ENCODE data around the gene C15orf40.
"Not testable (repeated sequence)": the region's sequence is repeated elsewhere in the genome, so short reads cannot be mapped to it uniquely, and the experiment has no call there.

C15orf40 gene

DNA sequence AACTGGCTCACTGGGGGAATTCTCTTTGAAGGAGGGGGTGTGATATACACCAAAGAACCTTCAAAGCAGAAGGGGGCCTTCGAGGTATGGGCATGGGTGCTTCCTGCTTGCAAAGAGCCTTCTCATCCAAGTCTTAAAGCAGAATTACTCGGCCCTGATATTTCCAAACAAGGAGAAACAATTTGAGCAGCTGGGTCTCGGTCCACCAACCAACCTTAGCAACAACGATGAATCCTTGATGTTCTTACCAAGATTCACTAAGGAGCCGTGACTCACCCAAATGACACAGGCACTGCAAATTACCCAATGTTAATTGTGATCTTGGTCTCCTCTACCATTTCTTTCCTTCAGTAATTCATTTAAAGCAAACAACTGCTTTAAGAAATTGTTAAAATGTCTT, 66.6 kb downstream of the C15orf40 start:
- no peak for DNase-seq (ENCODE audit: low read depth)
- TF ChIP-seq, protein P1, sequence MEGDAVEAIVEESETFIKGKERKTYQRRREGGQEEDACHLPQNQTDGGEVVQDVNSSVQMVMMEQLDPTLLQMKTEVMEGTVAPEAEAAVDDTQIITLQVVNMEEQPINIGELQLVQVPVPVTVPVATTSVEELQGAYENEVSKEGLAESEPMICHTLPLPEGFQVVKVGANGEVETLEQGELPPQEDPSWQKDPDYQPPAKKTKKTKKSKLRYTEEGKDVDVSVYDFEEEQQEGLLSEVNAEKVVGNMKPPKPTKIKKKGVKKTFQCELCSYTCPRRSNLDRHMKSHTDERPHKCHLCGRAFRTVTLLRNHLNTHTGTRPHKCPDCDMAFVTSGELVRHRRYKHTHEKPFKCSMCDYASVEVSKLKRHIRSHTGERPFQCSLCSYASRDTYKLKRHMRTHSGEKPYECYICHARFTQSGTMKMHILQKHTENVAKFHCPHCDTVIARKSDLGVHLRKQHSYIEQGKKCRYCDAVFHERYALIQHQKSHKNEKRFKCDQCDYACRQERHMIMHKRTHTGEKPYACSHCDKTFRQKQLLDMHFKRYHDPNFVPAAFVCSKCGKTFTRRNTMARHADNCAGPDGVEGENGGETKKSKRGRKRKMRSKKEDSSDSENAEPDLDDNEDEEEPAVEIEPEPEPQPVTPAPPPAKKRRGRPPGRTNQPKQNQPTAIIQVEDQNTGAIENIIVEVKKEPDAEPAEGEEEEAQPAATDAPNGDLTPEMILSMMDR (conservative IDR thresholded peaks at IDR 0.05; ENCODE audit: low read depth, low read length) = no peak
- H3K4me3 ChIP-seq (ENCODE audit: low read length) = no peak overlapping the region

- TF ChIP-seq, protein P1 (conservative IDR thresholded peaks at IDR 0.05; ENCODE audit: low read depth, low read length) = no peak
- DNase-seq (ENCODE audit: low read depth) = no peak
- no peak overlapping the region for H3K4me3 ChIP-seq (ENCODE audit: low read length)
Observed at GRCh38 chr15:82944056-82944455, 67.4 kb downstream of the C15orf40 start.

DNA sequence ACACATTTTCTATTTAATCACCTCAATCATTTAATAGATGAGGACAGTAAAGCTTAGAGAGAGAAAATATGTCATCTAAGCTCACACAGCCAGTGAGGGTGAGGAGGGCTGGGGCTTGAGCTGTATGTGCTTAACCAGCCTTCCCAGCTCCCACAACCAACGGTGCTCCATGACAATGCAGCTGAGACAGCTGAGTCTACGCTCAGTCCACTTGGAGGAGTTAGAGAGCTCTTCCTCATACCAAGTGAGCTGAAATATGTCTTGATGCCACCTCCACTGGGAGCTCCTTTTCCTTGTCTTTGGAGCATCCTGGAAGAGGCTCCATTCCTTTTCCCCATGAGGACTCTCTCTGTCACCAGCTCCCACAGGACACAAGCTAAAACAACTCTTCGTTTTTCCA, 68.3 kb downstream of the C15orf40 start:
- no peak overlapping the region for H3K4me3 ChIP-seq (ENCODE audit: low read length)
- TF ChIP-seq, protein P1 (conservative IDR thresholded peaks at IDR 0.05; ENCODE audit: low read depth, low read length) = peak; percentile 15
- DNase-seq (ENCODE audit: low read depth) = no peak

GRCh38 chr15:82942691-82943090, 68.7 kb downstream of the C15orf40 start:
- H3K4me3 ChIP-seq (ENCODE audit: low read length) = no peak overlapping the region
- TF ChIP-seq, protein P1 (conservative IDR thresholded peaks at IDR 0.05; ENCODE audit: low read depth, low read length) = no peak
- DNase-seq (ENCODE audit: low read depth) = peak; percentile 99

DNA sequence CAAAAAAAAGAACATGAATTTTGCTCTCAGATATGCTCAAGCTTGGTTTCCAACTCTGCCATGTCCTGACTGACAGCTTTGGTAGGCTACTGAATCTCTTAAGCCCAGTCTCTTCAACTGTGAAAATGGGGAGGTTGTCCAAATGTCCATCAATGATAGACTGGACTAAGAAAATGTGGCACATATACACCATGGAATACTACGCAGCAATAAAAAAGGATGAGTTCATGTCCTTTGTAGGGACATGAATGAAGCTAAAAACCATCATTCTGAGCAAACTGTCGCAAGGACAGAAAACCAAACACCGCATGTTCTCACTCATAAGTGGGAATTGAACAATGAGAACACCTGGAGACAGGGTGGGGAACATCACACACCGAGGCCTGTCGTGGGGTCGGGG, 71.8 kb downstream of the C15orf40 start:
- DNase-seq (ENCODE audit: low read depth); H3K4me3 ChIP-seq (ENCODE audit: low read length): not testable (repeated sequence)

All from retinal pigment epithelial cell (primary cell).